Kidney tubule cell (primary cell): ENCODE measurements around the gene MCAM.

ENCODE experiments used
- DNase-seq: peaks from one replicate; pipeline ENCODE4 v3.0.0-alpha.2; 2018; ENCODE audit warnings: low spot score

Gene MCAM, protein sequence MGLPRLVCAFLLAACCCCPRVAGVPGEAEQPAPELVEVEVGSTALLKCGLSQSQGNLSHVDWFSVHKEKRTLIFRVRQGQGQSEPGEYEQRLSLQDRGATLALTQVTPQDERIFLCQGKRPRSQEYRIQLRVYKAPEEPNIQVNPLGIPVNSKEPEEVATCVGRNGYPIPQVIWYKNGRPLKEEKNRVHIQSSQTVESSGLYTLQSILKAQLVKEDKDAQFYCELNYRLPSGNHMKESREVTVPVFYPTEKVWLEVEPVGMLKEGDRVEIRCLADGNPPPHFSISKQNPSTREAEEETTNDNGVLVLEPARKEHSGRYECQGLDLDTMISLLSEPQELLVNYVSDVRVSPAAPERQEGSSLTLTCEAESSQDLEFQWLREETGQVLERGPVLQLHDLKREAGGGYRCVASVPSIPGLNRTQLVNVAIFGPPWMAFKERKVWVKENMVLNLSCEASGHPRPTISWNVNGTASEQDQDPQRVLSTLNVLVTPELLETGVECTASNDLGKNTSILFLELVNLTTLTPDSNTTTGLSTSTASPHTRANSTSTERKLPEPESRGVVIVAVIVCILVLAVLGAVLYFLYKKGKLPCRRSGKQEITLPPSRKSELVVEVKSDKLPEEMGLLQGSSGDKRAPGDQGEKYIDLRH

DNA sequence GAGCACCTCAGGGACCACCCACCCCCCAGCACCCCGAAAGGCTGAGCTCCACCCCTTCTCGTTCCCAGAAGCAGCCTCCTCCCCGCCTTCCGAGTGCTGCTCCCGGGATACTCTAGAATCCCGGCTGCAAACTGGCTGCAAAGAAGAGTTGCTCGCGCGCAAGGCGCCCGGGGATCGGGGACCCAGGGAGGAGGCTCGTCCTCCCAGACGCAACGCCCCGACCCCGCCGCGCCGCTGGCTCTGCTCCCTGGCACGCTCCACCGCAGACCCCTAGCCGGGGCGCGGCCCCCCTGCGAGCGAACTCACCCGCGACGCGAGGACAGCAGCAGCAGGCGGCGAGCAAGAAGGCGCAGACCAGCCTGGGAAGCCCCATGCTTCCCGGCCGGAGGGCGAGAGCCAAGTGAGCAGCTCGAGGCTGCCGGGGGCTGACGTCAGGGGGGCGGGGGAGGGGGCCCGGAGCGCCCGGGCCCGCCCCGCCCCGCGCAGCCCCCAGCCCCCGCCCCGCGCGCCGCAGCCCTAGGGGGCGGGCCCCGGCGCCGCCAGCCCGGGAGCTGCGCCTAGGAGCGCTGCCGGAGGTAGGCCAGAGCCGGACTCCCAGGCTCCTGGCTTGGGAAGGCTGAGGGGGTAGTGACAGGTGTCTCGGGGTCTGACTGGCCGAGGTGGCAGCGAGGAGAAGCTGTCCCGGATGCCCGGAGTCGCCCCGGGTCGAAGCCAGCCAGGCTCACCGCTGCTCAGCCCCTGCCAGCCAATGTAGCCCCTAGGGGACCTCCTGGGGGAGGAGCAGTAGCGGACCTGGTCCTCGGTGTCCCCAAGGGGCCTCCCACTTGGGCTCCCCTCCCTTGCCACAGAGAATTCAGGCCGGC, at the start of gene MCAM:
TSS of gene MCAM (minus strand) at position 402 of the 863 bp plus-strand sequence. CDS start at position 373, 29 bp downstream.
- peak; percentile 60 for DNase-seq

DNA sequence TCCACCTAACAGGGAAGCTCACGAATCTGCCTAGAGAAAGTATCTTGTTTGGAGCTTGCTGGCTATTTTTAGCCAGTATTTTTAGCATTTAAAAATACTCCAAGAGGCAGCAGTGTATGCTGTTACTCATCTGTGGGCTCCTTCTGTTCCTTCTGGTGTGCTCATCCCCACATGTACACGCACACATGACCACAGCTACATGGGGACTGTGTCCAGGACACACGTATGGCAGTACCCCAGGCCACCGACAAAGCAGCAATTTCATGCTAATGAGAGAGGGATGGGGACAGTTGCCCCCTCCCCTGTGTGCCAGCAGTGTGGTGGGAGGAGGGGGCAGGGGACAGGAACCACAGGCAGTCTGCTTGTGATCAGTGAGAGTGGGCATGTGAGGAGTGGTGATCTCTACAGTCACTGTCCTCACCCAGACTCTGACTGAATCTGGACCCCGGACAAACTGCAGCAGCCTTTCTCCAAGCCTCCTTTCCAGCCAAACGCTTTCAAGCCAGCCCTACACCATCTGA, 48.2 kb upstream of the MCAM start:
- no peak for DNase-seq

DNA sequence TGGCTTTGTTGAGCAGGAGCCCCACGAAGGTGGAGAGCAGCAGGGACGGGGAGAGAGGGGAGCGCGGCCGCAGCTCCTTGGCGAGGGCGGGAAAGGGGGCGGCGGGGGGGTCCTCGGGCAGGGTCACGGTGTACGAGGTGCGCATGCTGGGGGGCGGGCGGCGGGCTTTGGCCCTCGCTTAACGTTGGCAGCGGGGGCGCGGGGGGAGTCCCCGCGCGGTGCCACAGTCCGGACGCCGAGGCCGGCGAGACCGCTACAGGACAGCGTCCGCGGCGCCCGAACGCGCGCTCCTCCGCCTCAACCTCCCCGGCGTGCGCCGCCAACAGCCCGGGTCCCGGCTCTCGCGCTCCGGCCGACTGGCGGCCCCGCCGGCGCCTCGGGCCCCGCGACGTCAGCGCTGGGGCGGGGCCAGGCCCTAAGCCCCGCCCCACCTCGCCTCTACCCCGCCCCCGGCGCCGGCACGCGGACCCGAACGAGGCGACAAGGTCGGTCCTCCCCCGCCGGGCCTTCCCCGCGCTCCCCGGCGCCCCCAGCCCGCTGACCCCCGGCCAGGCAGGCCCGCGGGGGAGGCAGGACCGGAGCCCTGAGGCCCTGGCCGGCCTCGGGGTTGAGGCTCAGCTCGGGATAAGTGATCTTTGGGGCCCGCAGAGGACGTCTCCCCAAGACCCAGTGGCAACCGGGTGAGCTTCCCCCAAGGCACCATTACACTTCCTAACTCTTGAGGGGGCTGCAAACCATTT, 47.1 kb upstream of the MCAM start:
- DNase-seq: peak; percentile 62

DNA sequence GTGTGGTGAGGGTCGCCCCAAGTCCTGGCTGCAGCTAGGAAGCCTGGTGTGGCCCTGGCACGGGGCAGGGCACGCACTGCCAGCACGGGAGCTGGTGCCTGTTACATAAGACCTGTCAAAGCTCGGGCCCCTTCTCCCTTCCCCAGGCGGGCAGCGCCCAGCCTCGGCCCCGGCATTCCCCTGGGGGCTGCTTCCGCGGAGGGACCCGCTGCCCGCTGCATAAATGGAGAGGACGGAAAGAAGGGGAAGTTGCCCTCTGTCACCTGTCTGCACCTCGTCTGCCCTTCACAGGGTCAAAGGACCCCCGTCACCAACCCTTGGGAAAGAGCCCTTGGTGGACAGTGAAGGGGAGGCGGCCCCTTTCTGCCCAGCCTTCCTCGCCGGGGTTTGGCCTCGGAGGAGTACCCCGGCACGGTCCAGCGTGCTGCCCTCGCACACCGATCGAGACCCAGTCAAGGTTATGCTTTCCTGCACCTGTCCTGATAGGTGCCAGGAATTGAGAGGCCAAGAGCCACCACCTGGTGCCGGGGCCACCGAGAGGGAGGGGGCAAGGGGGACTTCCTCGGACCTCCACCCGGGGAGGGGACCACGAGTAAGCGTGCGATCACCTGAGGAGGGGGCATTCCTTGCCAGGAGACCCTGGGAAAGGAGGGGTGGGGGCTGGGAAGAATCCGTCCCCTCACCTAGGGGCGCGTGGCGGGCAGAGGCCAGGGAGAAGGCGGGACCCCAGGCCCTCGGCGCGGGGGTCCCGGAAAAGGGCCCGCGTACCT, 46.3 kb upstream of the MCAM start:
- no peak for DNase-seq

DNA sequence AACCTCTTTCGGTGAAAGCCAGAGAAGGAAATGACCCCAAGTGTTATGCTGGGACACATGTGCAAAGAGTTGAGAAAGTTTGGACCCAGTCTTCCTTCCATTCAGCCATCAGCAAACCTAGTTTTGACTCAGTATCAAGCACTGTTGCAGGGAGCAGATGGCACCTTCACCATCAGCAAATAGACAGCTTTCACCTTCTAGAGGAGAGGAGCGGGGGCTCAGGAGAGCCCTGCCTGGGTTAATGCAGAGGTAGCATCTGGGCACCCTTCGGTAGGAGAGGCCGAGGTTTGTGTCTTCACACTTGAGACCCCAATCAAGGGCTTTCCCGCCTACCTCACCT, 45.8 kb upstream of the MCAM start:
- DNase-seq: no peak

DNA sequence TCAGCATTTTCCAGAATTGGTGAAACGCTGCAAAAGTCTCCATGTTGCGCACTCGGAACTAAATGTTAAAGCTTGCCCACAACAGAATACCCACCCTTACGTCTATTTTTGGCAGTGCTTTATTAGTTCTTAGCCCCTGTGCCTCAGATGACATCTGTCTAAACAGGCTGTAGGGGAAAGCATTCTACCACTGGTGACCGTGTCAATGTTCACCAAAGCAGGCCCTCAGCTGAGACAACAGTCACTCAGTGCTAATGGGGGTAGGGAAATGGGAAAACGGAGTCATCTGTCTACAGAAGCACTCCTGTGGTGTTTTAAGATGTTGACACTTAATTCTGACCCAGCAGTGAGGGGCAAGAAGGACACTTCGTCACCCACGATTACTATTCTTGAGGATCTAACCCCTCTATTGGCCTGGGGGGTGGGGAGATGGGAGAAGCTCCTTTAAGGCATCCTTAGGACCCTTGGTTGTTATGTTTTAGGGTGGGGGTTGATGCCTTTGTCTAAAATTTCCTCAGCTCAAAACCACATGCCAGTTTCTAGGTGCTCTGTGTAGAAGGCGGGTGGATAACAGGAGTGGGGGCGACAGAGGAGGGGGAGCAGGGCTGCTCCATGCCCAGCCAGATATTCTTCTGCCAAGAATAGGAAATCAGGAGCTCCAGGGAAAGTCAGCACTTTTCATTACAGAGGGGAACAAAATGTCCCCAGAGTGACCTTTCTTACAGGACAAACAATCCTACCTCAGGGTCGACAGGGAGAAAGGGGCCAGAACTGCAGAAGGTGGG, 45.2 kb upstream of the MCAM start:
- DNase-seq: peak; percentile 32

DNA sequence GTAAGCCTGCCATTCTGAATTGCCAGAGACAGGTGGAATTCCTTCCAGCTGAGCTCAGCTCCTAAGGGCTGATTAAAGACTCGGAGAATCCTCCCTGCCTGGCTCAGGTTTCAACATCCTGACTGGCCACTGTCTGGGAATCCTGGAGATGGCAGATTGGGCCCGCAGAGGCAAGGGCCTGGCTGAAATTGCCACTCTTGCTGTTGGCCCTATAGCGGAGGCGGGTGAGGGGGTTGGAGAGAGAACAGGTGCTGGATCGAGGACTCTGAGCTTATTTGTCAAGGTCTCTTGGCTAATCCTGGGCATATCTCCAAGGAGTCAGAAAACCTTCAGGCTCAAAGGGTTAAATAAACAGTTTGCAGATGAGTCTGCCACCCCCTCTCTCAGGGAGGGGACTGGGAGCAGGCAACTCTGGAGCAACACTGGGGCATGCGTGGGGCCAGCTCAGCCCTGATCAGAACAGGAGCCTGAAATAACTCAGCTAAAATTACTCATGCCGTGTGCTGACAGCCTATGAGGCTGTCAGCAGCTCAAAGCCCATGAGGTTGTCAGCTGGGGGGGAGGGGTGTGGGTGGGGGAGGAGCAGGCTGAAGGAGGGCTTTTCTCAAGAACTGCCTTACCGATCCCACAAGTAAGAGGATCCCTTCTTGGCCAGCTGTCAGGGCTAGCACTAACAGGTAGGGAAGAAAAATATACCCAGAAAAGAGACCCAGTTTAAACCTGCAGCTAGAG, 44.3 kb upstream of the MCAM start:
- peak; percentile 95 for DNase-seq

DNA sequence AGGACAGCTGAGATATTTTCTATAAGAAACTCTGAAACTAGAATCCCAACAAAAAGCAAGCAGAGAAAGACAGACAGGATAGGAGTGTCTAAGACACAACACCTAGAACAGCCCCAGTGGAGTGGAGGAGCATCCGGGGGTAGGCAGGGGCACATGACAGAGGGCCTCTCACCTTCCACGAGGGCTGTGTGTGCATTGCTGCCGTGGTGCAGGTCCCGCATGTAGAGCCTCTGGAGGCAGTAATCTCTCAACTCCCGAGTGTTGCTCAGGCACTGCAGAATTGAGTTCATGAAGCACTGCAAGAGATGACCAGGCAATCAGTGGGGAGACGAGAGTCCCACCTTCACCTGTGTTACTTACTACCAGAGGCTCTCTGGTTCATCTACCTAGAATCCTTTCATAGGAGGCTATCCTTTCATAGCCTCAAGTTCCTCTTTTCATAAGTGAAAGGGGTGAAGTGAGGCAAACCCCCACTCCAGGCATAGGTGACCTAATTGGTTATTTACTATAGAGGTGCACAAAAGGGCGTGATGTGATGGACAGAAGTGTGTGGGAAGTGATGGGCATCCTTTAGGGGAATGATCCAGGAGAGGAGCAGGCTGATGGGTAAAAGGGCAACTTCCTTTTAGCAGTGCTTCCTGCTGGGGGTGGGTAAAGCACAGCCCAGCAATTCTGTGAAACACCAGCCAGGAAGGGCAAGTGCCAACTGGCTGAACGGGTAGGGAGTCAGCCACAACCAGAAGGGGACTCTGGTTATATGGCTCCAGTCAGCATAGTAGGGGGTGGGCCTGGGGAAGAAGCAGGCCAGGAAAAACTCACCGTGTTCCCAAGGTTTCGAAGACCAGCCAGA, 42.7 kb upstream of the MCAM start:
- DNase-seq: peak; percentile 50

DNA sequence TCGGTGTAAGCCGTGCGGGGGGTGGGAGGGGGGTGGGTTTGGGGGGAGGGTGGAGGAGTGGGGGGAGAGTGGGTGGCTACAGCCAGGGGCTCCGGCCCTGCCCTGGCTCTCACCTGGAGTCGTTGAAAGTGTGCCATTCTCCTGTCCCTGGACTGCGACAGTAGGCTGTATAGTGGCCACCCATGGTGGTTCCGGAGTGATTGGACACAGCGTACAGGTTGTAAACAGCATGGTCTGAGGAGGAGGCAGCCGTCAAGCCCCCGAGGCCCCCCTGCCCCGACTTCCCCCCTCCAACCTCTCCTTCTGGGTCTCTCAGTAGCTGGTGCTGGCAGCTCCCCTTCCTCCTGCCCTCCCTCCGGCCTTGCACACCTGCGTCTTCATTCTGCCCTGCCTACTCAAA, 40.1 kb upstream of the MCAM start:
- DNase-seq: no peak

DNA sequence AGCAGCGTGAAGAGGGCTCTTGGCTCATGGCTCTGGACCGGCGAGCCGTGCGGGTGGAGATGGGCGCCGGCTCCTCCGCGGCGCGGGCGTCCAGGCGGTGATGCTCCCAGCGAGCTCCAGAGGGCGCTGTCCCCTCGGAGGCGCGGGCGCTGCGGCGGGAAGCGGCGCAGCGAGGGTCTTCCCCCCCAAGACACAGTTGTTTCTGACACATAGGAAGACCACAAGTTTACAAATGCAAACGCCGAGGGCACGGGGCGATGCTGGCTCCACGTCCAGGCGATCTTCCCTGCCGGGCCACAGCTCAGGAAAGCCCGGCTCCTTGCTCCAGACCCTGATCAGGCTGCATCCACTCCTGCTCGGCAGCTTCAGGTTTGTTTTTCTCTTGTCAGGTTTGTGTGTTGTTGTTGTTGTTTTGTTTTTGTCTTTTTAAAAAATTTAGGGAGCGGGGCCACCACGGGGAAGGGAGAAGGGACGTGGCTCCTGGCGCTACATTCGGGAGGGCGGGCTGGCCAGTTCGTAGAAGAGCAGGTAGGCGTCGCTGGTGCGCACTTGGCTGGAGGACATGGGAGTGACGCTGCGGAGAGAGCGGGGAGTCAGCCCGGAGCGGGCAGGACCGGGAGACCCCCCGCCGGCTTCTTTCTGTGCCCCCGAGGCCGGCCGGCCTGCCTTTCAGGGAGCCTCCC, 39.6 kb upstream of the MCAM start:
- peak; percentile 71 for DNase-seq

DNA sequence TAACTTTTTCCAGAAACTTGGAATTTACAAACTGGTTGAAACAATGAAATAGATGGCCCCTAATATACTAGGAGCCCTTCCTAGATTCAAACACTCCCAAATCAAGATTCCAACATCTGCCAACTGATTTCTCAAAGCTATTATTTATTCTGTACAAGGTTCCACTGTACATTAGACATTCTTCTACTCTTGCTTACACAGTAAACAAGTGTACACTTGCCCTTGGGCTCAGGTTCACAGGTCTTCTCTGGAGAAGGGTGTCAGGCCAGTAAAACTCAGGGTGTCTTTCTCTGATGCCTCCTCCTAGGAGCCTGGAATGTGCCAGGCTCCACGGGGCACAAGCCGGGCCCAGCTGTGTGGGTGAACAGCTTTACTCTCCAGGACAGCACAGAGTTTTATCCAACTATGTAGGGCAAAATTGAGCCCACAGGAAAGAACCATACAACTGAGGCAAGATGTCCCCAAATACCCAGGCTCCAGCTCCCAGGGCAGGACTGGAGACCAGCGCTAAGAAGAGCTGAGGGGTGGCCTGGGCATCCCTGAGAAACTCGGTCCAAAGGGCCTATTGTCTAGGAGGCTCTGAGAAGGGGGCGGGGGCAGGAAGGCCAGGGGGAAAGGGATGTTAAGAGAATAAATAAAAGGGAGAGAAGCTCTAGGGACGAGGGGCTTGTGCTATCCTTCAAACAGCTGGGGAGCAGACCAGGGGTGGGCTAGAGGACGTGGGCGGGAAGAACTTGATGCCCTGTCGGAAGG, 38.3 kb upstream of the MCAM start:
- no peak for DNase-seq

DNA sequence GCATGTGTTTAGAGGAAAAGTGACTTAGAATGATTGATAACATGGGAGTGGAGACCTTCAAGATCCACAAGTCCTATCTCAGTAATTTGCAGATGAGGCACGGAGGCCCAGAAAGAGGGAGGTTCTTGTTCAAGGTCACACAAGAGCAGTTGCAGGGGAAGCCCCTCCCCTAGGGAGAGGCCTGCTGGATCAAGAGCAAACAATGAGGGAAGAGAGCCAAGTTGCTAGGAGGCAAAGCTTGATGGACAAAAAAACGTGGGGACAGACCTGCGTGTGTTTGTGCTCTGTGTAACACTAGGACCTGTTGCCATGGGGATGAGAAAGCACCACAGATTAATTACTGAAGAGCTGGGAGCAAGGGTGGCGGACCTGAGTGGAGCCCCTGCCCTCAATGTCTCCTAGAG, 35.9 kb upstream of the MCAM start:
- peak; percentile 37 for DNase-seq

DNA sequence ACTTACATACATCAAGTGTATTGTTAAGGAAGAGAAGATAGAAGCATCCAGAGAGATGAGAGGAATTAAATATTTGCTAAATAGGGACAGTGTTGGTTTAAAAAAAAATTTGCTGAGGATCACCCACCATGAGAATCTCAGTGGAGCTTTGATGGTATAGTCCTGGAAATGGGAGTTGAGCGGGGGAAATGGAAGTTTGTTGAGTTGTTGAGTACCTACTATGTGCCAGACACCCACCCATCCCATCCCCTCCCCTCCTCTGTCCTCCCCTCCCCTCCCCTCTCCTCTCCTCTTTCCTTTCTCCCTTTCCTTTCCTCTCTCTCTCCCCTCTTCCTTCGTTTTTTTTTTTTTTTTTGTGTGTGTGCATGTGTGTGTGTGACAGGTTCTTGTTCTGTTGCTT, 34.3 kb upstream of the MCAM start:
- no peak for DNase-seq

DNA sequence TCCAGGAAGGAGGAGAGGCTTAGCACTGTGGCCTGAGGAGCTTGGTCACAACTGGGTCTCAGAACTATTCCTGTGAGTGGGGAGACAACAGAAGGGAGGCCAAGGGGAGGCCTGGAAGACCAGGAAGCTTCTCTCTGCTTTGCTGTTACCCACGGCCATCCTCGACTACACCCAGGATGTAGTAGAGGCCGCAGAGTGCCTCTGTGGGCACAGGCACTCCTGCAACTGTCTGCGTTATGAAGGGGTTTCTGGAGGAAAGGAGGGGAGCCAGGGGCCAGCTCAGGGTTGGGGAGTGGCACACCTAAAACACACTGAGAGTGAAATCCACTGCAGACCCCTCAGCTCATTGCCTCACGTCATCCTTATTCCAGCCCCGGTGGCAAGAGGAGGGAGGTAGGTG, 33.4 kb upstream of the MCAM start:
- DNase-seq: no peak

DNA sequence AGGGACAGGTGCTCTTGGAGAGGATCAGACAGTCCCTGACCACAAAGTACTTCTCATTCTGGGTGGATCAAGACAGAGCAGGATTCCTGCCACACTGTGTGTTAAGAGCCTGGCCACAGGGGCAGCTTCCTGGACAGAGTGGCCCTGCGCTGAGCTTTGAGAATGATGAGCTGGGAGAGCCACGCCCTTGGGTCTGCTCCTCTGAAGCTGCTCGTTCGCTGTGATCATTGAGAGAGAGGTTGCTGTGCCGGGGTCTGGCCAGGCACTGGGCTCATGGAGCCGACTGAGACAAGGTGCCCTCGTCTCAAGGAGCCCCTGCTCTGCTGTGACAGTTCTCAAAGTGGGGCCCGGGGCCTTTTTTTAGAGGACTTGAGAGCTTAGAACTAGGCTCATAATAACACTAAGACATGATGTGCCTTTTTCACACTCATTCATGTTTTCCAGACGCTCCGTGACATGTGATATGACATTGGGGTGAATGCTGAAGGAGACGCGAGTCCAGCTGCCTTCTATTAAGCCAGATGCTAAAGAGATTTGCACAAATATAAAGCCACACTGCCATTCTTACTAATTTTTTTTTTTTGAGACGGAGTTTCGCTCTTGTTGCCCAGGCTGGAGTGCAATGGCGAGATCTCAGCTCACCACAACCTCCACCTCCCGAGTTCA, 31.1 kb upstream of the MCAM start:
- DNase-seq: no peak

DNA sequence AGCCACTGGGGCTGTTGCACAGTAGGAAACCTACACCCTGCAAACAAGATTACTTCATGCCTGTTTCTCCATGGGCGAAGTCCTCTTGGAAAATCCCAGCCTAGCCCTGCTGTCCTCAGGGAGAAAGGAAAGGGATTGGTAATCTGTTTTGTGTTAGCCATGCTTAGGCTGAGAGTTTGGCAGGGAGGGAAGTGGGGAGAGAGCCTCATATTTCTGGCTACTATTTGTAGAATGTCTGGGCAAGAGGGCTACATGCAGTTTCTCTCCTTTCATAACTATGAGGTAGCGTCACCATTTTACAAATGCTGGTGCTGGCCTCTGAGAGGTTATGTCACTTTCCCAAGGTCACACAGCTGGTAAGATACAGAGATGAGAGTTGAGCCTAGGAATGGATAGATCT, 30.3 kb upstream of the MCAM start:
- no peak for DNase-seq

DNA sequence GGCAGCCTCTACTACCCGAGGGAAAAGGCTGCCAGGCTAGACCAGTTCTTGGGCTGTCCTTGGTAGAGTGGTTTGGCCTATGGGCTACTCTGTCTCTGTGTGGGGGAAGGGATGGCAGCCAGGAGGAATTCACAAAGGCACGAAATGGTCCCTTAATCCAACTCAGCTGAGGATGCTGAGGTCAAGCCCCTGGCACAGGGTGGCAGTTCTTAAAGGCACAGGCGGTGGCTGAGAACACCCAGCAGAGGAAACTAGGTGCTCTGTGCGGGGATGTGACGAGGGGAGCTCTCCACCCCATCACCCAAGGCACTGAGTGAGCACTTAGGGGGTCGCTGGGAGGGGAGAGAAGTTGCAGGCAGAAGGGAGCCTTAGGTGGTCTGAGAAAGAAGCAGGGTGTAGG, 29.7 kb upstream of the MCAM start, which contains the start of gene MFRP:
TSS of gene MFRP (minus strand) at position 101 of the 400 bp plus-strand sequence. CDS start 192 bp downstream, outside the sequence.
- DNase-seq: no peak
